Spleen (tissue), 7 donors: Measurements from ENCODE around the gene SLC24A3.

Experiments
- CTCF ChIP-seq, 11 experiments: fragments of 200-600 bp in 7 of 11; fragments of 450-650 bp in 4 of 11; sonication (generic) in 4 of 11; IDR thresholded peaks in 8 of 11; conservative IDR thresholded peaks in 3 of 11; 1 replicate in 7 of 11; 2 replicates in 4 of 11; pipeline versions ENCODE4 v1.4.0 to v1.8.0; 2016 to 2021; ENCODE audit warnings: antibody characterized with exemption in 11 of 11, inconsistent platforms in 4 of 11, mild to moderate bottlenecking in 1 of 11
- POLR2A ChIP-seq, 3 donors: fragments of 450-650 bp; IDR thresholded peaks; one replicate each; pipeline ENCODE4 v1.5.1; 2017; ENCODE audit warnings: antibody characterized with exemption in 3 of 3, mild to moderate bottlenecking in 1 of 3
- donor health status: DM: no; HTN: no; CAD: no; lungs with moderate emphysema.
- donor health status: DM: no; HTN: no; CAD: no.
- donor health status: DM: no; HTN: no; CAD: no.

- TF ChIP-seq CTCF (IDR thresholded peaks at IDR 0.05 in 8 of 11, conservative IDR thresholded peaks at IDR 0.05 in 3 of 11) (no peak), POLR2A (IDR thresholded peaks at IDR 0.05) (no peak)
These were observed 199.8 kb downstream of the SLC24A3 start for GRCh38 chr20:19412254-19412653.
